Activated CD8-positive, alpha-beta memory T cell treated with anti-CD3 and anti-CD28 coated beads, Interleukin-2, amount 50 U/mL, for 24 hours (primary cell): ENCODE results near the gene KANSL1L.

Experiments
- DNase-seq: peaks from one replicate; pipeline ENCODE4 v3.0.0-alpha.2; 2020; ENCODE audit errors: extremely low read depth

The KANSL1L gene

GRCh38 chr2:210000464-210001324 is 170.5 kb downstream of the KANSL1L start:
- DNase-seq = no peak

GRCh38 chr2:209998596-209998995 is 172.6 kb downstream of the KANSL1L start:
- no peak for DNase-seq

GRCh38 chr2:209993968-209994367 is 177.2 kb downstream of the KANSL1L start:
- DNase-seq = no peak

- no peak for DNase-seq
These were observed 180.4 kb downstream of the KANSL1L start for GRCh38 chr2:209990838-209991237.

GRCh38 chr2:209988010-209988409 is 183.2 kb downstream of the KANSL1L start:
- DNase-seq = no peak

GRCh38 chr2:209986415-209986814 is 184.8 kb downstream of the KANSL1L start:
- no peak for DNase-seq

- no peak for DNase-seq
These were observed 185.3 kb downstream of the KANSL1L start for GRCh38 chr2:209985874-209986273.

- no peak for DNase-seq
These were observed 186.9 kb downstream of the KANSL1L start for GRCh38 chr2:209984291-209984690.

GRCh38 chr2:209977386-209978239 is 193.6 kb downstream of the KANSL1L start:
- no peak for DNase-seq

- no peak for DNase-seq
These were observed 194.4 kb downstream of the KANSL1L start for GRCh38 chr2:209976698-209977385.

GRCh38 chr2:209974576-209974975 is 196.6 kb downstream of the KANSL1L start:
- no peak for DNase-seq

GRCh38 chr2:209973328-209973727 is 197.9 kb downstream of the KANSL1L start:
- DNase-seq = no peak
